H9 (cell line): ENCODE data around the gene PRKCZ. TPM values are rescaled to one million over a fixed set of nuclear protein-coding genes. Genes with fewer than 3 reads are reported as not detected.

ENCODE experiments used
- DNase-seq: peaks from one replicate; pipeline ENCODE4 v3.0.0-alpha.2; 2017
- H2AFZ ChIP-seq: one replicate; pipeline ENCODE4 v1.6.1; 2013; ENCODE audit warnings: mild to moderate bottlenecking, low read length, control low read depth, moderate library complexity
- H2AK5ac ChIP-seq: 2 replicates; pipeline ENCODE4 v1.6.1; 2013; ENCODE audit warnings: low read length, control low read depth, mixed read lengths; ENCODE audit not compliant: insufficient read length
- H2BK120ac ChIP-seq: one replicate; pipeline ENCODE4 v1.6.1; 2013; ENCODE audit warnings: low read depth, mild to moderate bottlenecking, low read length, control low read depth, inconsistent platforms; ENCODE audit not compliant: poor library complexity, severe bottlenecking
- H2BK12ac ChIP-seq: 2 replicates; pipeline ENCODE4 v1.6.1; 2013; ENCODE audit warnings: low read length, control low read depth, mixed read lengths, low read depth; ENCODE audit not compliant: insufficient read length
- H2BK15ac ChIP-seq: 2 replicates; pipeline ENCODE4 v1.6.1; 2013; ENCODE audit warnings: low read depth, low read length, control low read depth
- H2BK20ac ChIP-seq: one replicate; pipeline ENCODE4 v1.6.1; 2013; ENCODE audit warnings: low read depth, mild to moderate bottlenecking, low read length, control low read depth, inconsistent platforms; ENCODE audit not compliant: poor library complexity, severe bottlenecking
- H2BK5ac ChIP-seq: 2 replicates; pipeline ENCODE4 v1.6.1; 2013; ENCODE audit warnings: low read length, control low read depth, mixed read lengths; ENCODE audit not compliant: insufficient read length
- H3K14ac ChIP-seq: 2 replicates; pipeline ENCODE4 v1.6.1; 2013; ENCODE audit warnings: low read length, control low read depth; ENCODE audit not compliant: insufficient read depth
- H3K18ac ChIP-seq: 2 replicates; pipeline ENCODE4 v1.6.1; 2013; ENCODE audit warnings: low read depth, mild to moderate bottlenecking, mixed read lengths, low read length, control low read depth; ENCODE audit not compliant: insufficient read length
- H3K23ac ChIP-seq: 2 replicates; pipeline ENCODE4 v1.6.1; 2013; ENCODE audit warnings: low read length, control low read depth, mixed read lengths, low read depth; ENCODE audit not compliant: insufficient read length
- H3K23me2 ChIP-seq: 2 replicates; pipeline ENCODE4 v1.6.1; 2013; ENCODE audit warnings: low read depth, mild to moderate bottlenecking, mixed read lengths, low read length, control low read depth; ENCODE audit not compliant: insufficient read length, poor library complexity, severe bottlenecking
- H3K27ac ChIP-seq: 2 replicates; pipeline ENCODE4 v1.5.1; 2013; ENCODE audit warnings: low read length, control low read depth, mixed read lengths, low read depth; ENCODE audit not compliant: insufficient read length
- H3K27me3 ChIP-seq: 2 replicates; pipeline ENCODE4 v1.6.1; 2013; ENCODE audit warnings: low read length, control low read depth, inconsistent platforms; ENCODE audit not compliant: insufficient read depth
- H3K4ac ChIP-seq: 2 replicates; pipeline ENCODE4 v1.6.1; 2013; ENCODE audit warnings: low read depth, mild to moderate bottlenecking, control low read depth, inconsistent platforms, low read length, moderate library complexity
- H3K4me1 ChIP-seq: 2 replicates; pipeline ENCODE4 v1.6.1; 2013; ENCODE audit warnings: low read length, control low read depth, inconsistent platforms; ENCODE audit not compliant: insufficient read depth
- H3K4me2 ChIP-seq: 2 replicates; pipeline ENCODE4 v1.6.1; 2013; ENCODE audit warnings: low read length, control low read depth, mixed read lengths; ENCODE audit not compliant: insufficient read length, insufficient read depth
- H3K56ac ChIP-seq: 2 replicates; pipeline ENCODE4 v1.6.1; 2013; ENCODE audit warnings: low read depth, mild to moderate bottlenecking, mixed read lengths, low read length, control low read depth; ENCODE audit not compliant: insufficient read length
- H3K79me1 ChIP-seq: 2 replicates; pipeline ENCODE4 v1.6.1; 2013; ENCODE audit warnings: low read depth, mild to moderate bottlenecking, moderate library complexity, low read length, control low read depth, inconsistent platforms; ENCODE audit not compliant: insufficient read depth, poor library complexity, severe bottlenecking
- H3K79me2 ChIP-seq: 2 replicates; pipeline ENCODE4 v1.6.1; 2013; ENCODE audit warnings: low read length, control low read depth, inconsistent platforms; ENCODE audit not compliant: insufficient read depth
- H3K9ac ChIP-seq: 2 replicates; pipeline ENCODE4 v1.6.1; 2013; ENCODE audit warnings: low read length, control low read depth, mixed read lengths; ENCODE audit not compliant: insufficient read length; ENCODE audit errors: extremely low read depth
- H3K9me3 ChIP-seq: one replicate; pipeline ENCODE4 v1.6.1; 2013; ENCODE audit warnings: low read depth, low read length, inconsistent platforms; ENCODE audit not compliant: control insufficient read depth
- H3T11ph ChIP-seq: one replicate; pipeline ENCODE4 v1.6.1; 2013; ENCODE audit warnings: mild to moderate bottlenecking, low read length, control low read depth, inconsistent platforms
- H4K20me1 ChIP-seq: one replicate; pipeline ENCODE4 v1.6.1; 2013; ENCODE audit not compliant: control insufficient read depth, insufficient read length, insufficient read depth
- H4K5ac ChIP-seq: 2 replicates; pipeline ENCODE4 v1.6.1; 2013; ENCODE audit warnings: low read depth, mild to moderate bottlenecking, mixed read lengths, low read length, control low read depth; ENCODE audit not compliant: insufficient read length
- H4K8ac ChIP-seq: replicated peaks from 2 replicates; pipeline ENCODE4 v1.6.1; 2013; ENCODE audit warnings: low read length, control low read depth, mixed read lengths, low read depth; ENCODE audit not compliant: insufficient read length
- H4K91ac ChIP-seq: 2 replicates; pipeline ENCODE4 v1.6.1; 2013; ENCODE audit warnings: low read depth, mild to moderate bottlenecking, moderate library complexity, mixed read lengths, low read length, control low read depth; ENCODE audit not compliant: insufficient read length
- H3K27ac Mint-ChIP-seq, 3 experiments: 2 replicates in 2 of 3; 3 replicates in 1 of 3; pipeline ENCODE4 v1.8.0; 2020 to 2021; ENCODE audit warnings: mixed read lengths in 3 of 3, mild to moderate bottlenecking in 1 of 3, moderate library complexity in 1 of 3
- H3K27me3 Mint-ChIP-seq: 2 replicates; pipeline ENCODE4 v1.8.0; 2021; ENCODE audit warnings: low read depth, mild to moderate bottlenecking, moderate library complexity, mixed read lengths
- H3K36me3 Mint-ChIP-seq, 3 experiments: 2 replicates in 2 of 3; 3 replicates in 1 of 3; pipeline ENCODE4 v1.8.0; 2020 to 2021; ENCODE audit warnings: low read depth in 3 of 3, mixed read lengths in 3 of 3; ENCODE audit not compliant: insufficient read depth in 1 of 3
- H3K4me1 Mint-ChIP-seq, 2 experiments: 2 replicates each; pipeline ENCODE4 v1.8.0; 2020; ENCODE audit warnings: mixed read lengths in 2 of 2
- H3K4me3 Mint-ChIP-seq, 2 experiments: 2 replicates in 1 of 2; 3 replicates in 1 of 2; pipeline ENCODE4 v1.8.0; 2020 to 2021; ENCODE audit warnings: mild to moderate bottlenecking in 2 of 2, mixed read lengths in 2 of 2, moderate library complexity in 1 of 2
- H3K9me3 Mint-ChIP-seq, 2 experiments: 2 replicates in 1 of 2; 3 replicates in 1 of 2; pipeline ENCODE4 v1.8.0; 2020; ENCODE audit warnings: mild to moderate bottlenecking in 2 of 2, mixed read lengths in 2 of 2, moderate library complexity in 1 of 2
- WGBS: extraction: QIAGEN DNeasy Blood & Tissue Kit; methylation state at CpG from one replicate; pipeline ENCODE4 v1.1.7; 2013; ENCODE audit warnings: missing lambda C conversion rate, low lambda C conversion rate, mixed read lengths; ENCODE audit not compliant: insufficient read length; ENCODE audit errors: extremely low coverage; 5-methylcytosine and 5-hydroxymethylcytosine counted together
- total RNA-seq: library from RNA; stranded (reverse); gene quantifications from 2 replicates; pipeline ENCODE4 v1.2.1, GENCODE V29; 2021
- TF ChIP-seq, protein P1 (sequence below): fragments of 200-600 bp; sonication (generic); conservative IDR thresholded peaks from 3 replicates; pipeline ENCODE4 v1.8.0; 2021; ENCODE audit warnings: antibody characterized with exemption, mild to moderate bottlenecking

PRKCZ gene
- total RNA-seq, 1 experiment from 2014 or later = 48.4 TPM

DNA sequence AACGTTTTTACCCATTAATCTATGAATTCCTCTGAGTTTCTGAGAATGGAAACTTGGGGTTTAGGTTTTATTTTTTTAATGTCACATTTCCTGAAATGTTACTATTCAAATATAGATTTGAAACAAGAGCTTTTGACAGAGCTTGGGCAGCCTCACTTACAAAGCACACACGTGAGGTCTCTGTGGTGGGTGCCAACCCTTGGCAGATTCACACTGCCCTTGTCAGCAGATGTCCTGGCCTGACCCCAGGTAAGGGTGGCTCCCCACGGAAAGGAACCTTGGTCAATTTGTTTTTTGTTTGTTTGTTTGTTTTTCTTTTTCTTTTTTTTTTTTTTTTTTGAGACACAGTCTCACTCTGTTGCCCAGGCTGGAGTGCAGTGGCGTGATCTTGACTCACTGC lies 90.8 kb downstream of the PRKCZ start:
- Histone ChIP-seq H3K4me1 (no peaks in the 10 kb centered on the region), H2BK15ac (no peak overlapping the region), H3K9ac (no peak overlapping the region), H2BK5ac (no peak overlapping the region), H3K79me2 (no peaks in the 10 kb centered on the region), H3K56ac (no peak overlapping the region), H2AK5ac (no peak overlapping the region), H3K27ac (no peak overlapping the region), H3K27me3 (no peaks in the 10 kb centered on the region; the same call in 1 of the 2 replicates), H4K5ac (no peak overlapping the region), H4K91ac (no peak overlapping the region), H2BK20ac (no peak overlapping the region), H3K23ac (no peak overlapping the region), H2BK120ac (no peak overlapping the region), H3K9me3 (no peaks in the 10 kb centered on the region), H3K79me1 (no peaks in the 10 kb centered on the region), H4K8ac (no peak overlapping the region), H3T11ph (no peak overlapping the region), H2AFZ (no peak overlapping the region), H3K18ac (no peak overlapping the region), H3K14ac (no peak overlapping the region), H2BK12ac (no peak overlapping the region), H3K4me2 (no peak overlapping the region), H3K23me2 (no peaks in the 10 kb centered on the region), H3K4ac (no peak overlapping the region), H4K20me1 (peaks cover 2% of the 10 kb centered on the region)
- WGBS = no CpG with 5 or more reads among the region's 4 CpGs
- Mint-ChIP-seq H3K4me1 (peaks cover 0 to 2% of the 10 kb centered on the region in 2 experiments; a peak in 1 of 4 replicates), H3K27ac (no peak overlapping the region), H3K36me3 (peaks cover 1 to 31% (median 4%) of the 10 kb centered on the region in 3 experiments; a peak in 4 of 7 replicates), H3K27me3 (no peaks in the 10 kb centered on the region), H3K4me3 (no peak overlapping the region), H3K9me3 (no peaks in the 10 kb centered on the region)
- TF ChIP-seq, protein P1, sequence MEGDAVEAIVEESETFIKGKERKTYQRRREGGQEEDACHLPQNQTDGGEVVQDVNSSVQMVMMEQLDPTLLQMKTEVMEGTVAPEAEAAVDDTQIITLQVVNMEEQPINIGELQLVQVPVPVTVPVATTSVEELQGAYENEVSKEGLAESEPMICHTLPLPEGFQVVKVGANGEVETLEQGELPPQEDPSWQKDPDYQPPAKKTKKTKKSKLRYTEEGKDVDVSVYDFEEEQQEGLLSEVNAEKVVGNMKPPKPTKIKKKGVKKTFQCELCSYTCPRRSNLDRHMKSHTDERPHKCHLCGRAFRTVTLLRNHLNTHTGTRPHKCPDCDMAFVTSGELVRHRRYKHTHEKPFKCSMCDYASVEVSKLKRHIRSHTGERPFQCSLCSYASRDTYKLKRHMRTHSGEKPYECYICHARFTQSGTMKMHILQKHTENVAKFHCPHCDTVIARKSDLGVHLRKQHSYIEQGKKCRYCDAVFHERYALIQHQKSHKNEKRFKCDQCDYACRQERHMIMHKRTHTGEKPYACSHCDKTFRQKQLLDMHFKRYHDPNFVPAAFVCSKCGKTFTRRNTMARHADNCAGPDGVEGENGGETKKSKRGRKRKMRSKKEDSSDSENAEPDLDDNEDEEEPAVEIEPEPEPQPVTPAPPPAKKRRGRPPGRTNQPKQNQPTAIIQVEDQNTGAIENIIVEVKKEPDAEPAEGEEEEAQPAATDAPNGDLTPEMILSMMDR = no peak
- no peak for DNase-seq
